Activated T-cell treated with anti-CD3 and anti-CD28 coated beads for 4 hours (primary cell): ENCODE measurements around the gene ZC3HAV1.
"Not testable (repeated sequence)": the region's sequence is repeated elsewhere in the genome, so short reads cannot be mapped to it uniquely, and the experiment has no call there.

Experiments
- DNase-seq: peaks from one replicate; pipeline ENCODE4 v3.0.0-alpha.2; 2020

Gene ZC3HAV1

DNA sequence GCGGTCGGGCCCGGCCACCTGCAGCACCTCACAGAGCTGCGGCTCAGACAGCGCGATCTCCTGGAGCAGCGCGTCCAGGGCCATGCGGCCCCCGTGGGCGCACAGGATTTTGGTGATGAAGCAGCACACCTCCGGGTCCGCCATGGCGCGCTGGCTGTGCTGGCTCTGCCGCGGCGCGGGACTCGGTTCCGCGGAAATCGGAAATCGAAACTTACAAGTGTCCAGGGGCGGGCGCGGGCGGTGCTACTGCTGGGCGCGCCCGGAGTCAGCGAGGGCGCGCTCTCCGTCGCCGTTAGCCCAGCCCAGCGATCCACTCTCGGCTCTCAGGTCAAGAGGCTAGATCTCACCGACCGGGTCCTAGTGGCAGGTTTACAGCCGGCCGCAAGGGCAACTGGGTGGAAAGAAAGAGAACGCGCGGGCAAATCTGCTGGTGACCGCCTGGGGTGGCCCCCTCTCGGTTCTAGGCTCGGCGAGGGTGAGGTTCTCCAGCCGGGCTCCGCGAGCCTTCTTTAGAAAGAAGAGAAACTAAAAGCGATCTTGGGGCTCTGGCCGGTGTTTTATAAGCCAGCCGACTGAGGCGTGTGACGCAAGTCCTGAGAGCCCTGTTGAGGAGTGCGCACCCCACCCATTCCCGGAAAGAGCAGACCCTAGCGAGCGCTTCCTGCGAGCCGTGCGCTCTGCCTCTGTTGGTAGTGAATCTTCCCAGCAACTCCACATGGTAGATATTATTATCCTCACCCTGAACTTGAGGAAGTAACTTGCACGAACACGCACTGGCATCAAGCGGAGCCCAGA, at the start of gene ZC3HAV1:
ZC3HAV1 (minus strand) TSS at position 533 of the 795 bp plus-strand sequence; CDS start at position 144, 389 bp downstream.
- DNase-seq = peak; percentile 79

DNA sequence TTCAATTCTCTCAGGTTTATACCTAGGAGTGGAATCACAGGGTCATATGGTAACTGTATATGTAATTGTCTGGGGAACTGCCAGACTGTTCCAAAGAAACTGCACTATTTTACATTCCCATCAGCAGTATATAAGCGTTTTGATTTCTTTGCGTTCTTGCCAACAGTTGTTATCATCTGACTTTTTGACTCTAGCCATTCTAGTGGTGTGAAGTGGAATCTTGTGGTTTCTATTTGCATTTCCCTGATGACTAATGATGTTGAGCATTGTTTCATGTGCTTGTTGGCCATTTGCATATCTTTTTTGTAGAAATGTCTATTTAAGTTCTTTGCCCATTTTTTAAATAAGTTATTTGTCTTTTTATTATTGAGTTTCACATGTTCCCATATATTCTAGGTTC, 44.3 kb upstream of the ZC3HAV1 start:
- DNase-seq = no peak

DNA sequence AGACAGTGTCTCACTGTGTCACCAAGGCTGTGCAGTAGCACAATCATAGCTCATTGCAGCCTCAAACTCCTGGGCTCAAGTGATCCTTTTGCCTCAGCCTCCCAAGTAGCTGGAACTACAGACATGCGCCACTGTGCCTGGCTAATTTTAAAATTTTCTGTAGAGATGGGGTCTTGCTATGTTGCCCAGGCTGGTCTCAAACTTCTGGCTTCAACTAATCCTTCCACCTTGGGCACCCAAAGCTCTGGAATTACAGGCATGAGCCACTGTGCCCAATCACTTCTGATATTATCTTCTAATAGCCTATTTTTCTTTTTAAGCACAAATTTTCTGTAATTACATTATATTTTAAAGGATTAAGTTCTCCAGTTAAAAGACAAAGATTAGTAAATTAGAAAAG, 42.6 kb upstream of the ZC3HAV1 start:
- DNase-seq = no peak

DNA sequence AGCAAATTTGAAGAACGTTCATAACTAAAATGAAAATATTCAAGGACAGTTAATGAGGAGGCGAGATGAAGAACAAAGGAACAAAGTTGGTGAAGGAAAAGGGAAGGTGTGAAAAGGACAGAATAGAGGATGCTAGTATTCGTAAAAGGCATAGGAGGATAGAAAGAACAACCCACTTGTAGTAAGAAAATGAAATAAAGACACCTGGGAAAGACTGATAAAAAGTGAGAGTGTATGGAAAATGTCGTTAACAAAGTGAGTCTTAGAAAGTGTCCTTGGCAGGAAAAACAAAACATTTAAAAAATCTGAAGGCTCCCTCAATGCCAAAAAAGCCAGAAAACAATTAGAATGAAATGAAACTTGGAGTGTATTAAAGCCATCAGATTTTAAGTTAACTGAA, 29.6 kb upstream of the ZC3HAV1 start:
- no peak for DNase-seq

DNA sequence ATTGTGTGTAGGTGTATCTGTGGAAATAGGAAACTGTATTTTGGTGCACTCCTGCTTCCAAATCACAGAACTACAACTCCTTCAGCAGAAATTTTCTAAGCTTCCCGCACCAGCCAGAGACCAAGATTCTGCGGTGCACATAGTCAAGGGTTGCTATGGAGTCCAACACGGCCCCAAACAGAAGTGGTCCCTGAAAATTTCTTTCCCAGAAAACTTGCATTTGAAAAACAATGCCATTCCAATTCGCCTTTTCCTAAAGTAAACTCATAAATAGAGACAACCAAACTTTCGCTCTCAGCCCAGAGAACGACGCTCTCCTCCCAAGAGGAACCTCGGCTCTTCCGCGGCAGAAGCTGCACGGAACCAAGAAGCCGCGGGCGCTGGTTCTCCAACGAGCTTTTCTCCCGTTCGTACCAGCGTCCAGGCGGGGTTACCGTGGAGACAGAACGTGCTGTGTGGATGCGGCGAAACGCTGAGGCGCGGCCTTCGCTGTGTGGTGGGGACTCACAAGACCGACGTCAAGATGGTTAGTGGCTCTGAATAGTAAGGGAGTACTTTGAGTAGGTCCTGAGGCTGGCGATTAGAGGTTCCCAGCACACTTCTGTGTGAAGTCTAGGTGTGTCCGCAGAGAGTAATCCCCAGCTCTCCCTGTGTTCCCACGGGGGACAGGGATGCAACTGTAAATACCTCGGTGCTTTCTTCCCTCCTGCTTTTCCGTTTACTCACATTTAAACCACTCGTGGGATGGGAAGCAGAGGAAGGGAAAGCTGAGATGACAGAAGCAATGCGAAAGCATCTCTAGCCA, 24.0 kb upstream of the ZC3HAV1 start:
- DNase-seq = peak; percentile 79

DNA sequence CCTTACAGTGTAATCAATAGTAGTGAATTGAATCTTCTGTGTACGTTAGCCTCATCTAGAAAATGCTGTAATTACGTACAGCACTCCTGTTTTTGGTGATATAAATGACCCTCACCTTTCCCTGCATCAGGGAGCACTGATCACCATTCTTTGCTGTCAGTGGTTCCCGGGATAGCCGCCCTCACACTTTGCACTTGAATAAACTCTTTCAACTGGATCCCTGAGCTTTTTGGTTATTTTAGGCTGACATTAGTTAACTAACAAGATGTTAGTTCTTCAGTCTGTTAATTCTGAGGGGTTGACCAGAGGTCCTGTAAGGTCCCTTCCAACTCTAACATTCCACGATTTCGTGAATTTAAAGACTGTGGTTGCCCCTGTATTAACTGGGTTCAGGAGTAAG, 23.4 kb upstream of the ZC3HAV1 start:
- DNase-seq = no peak

DNA sequence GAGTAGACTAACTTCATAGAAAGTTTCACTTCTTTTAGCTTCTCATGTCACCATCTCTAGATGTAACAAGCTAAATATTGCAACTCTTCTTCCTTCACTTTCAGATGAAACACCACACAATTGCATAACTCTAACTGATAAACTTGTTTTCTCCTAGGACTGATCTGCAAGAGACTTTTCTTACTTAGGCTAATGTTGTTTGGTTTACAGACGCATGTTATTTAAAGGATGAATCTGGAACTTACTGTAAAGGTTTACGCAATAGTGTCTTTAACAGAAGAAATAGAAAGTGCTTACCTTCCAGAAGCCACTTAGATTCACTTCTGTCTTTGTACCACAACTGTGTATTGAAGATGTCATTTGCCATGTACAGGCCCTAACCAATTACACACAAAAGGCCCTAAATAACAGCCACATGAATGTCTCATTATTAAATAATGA, 22.1 kb upstream of the ZC3HAV1 start:
- no peak for DNase-seq

DNA sequence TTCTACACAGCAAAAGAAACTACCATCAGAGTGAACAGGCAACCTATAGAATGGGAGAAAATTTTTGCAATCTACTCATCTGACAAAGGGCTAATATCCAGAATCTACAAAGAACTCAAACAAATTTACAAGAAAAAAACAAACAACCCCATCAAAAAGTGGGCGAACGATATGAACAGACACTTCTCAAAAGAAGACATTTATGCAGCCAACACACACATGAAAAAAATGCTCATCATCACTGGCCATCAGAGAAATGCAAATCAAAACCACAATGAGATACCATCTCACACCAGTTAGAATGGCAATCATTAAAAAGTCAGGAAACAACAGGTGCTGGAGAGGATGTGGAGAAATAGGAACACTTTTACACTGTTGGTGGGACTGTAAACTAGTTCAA, 20.3 kb upstream of the ZC3HAV1 start:
- DNase-seq = not testable (repeated sequence)

DNA sequence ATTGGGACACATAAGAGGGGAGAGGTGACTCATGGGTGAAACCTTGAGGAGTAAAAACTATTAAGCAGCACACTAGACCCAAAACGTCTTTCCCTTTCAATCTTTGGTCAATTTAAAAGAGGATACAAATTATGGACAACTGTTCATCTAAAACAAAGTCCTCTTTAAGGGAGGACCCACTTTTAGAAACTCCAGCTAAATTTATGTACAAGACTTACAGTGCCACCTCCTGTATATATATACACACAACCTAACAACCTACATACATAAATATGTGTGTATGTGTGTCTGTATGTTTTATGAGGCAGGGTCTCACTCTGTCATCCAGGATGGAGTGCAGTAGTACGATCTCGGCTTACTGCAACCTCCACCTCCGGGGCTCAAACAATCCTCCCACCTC, 18.1 kb upstream of the ZC3HAV1 start:
- DNase-seq = no peak

DNA sequence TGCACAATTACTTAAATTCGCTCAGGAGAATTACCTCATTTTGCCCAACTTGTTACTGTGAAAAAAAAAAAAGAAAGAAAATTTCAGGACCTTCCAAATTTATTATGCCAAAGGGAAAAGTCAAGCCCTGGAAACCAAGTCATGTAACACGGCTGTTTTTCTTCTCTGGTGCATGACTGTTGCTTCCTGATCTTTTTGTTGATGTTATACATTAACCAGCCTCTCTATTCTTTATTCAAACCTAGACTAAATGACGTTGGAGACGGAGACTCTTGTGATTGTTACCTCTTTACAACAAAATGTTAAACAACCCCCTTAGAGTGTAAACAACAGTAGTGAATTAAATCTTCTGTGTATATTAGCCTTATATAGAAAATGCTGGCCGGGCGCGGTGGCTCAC, 16.1 kb upstream of the ZC3HAV1 start:
- DNase-seq = no peak

DNA sequence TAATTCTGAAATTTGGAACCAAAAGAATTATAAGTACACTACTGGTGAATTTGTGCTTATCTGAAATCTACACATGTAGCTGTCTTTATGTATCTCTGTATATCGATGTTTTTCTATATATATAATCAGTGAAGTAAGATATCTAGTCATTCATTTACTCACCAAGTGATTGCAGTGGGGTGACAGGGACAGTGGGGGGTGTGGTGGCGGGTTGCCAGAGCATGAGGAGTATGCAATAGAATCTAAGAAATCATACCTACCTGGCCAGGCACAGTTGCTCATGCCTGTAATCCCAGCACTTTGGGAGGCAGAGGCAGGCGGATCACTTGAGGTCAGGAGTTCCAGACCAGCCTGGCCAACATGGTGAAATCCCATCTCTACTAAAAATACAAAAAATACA, 15.5 kb upstream of the ZC3HAV1 start:
- not testable (repeated sequence) for DNase-seq

DNA sequence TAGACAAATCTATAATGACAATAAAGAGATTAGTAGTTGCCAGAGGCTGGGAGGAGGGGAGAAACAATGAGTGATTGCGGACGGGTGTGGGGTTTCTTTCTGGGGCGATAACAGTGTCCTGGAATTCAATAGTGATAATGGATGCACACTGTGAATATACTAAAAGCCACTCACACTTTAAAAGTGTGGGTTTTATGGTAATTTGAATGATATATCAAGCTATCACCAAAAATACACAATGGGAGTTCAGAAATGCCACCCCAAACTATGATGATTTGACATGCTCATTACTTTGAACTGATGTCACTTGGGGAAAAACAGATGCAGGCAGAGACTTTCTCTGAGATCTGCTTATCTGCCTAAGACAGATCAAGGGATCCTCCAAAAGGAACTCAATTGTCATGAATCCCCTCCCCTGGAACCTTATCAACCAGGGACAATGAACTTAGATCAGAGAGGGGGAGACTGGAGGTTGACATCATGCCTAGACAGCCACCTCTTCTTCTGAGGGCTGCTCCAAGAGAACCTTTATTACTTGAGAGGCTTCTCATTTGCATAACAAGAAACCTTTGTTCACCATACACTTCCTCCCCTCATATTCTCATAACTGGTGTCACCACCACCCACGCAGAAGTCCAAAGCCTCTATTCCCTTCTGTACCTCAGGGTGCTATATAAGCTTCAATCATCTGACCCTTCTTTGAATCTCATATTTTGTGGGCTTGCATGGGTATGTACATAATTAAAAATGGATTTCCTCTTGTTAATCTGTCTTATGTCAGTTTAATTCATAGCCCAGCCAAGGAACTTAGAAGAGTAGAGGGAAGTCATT, 14.8 kb upstream of the ZC3HAV1 start:
- DNase-seq = no peak

DNA sequence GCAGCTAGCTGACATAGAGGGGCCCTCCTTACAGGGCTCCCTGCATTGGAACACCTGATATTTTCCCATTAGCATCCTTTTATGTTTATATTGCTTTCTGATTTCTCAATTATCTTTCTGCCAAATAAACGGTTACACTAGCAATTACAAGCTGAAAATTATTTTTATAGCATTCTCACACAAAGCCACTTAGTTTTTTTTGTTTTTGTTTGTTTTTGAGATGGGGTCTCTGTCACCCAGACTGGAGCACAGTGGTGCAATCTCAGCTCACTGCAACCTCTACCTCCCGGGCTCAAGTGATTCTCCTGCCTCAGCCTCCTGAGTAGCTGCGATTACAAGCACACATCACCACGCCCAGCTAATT, 9.9 kb upstream of the ZC3HAV1 start:
- no peak for DNase-seq

DNA sequence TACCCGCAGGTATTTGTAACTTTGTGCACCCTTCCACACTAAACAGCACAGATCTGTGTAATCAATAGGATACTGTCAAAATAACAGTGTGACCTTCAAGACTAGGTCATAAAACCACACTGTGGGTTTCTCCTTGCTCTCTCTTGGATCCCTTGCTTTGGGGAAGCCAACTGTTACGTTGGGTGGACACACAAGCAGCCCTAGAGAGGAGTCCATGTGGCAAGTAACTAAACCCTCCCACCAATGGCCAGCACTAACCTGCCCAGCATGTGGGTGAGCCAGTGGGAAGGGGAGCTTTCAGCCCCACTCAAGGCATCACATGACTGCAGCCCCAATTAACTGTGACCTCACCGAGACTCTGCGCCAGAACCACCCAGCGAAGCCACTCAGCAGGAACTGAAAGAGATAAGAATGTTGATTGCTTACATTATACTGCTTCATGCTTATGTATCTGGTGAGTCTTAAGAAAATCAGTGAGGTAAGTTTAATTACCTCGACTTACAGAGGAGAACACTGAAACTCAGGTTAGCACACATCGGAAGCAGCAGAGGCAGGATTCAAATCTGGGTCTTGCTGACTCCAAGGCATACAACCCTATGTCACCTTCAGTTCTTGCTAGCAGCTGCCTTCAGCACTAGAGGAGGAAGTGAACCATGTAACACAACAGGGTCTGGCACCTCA, 9.4 kb upstream of the ZC3HAV1 start:
- no peak for DNase-seq

DNA sequence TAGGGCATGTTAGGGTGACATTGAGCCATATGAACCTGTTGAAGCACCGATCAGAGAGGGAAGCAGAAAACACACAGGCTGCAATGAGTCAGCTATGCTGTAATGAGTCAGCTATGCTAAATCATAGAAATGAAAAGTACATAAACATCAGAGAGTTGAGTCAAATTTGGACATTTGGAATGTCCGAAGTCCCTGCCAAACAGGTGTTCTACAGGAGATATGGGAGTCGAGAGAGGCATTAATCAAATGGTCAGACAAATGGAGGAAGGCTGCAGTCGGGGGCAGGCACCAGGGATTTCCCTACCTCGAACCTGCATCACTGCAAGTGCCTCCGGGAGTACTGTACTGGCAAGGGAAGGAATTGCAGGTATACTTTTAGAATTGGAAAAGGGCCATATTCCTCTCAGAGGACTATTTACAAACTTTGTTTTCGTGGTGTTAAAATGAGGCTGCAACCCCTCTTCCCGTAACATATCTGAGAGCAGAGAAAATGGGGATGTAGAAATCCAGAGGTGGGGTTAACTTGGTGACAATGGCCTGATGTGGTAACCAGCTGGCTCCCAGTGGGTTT, 8.8 kb upstream of the ZC3HAV1 start:
- no peak for DNase-seq

DNA sequence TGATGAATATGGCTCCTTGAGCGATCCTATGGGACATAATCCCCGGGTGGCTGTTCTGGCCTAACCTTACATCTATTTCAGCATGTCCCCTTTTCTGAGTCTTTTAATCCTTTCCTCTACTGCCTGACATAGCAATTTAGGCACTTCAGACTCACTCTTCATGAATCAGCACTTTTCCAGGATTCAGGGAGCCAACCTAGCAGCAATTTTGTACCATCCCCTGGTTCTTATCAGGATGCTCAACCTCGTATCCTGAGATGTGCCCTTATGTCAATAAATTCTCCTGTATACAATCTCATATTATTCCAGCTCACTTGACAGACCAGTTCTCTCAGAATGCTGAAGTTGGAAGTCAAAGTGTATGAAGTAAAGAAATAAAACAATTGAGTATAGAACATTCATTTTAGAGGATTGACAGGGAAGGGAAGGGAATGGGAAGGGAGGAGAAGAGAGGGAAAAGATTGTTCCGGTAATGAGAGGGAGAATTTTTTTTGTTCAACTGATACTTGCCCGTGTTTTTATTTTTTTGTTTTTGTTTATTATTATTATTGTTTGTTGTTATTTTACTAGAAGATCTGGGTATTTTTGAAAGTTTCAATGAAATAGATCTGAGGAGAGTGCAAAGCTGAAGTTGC, 8.2 kb upstream of the ZC3HAV1 start:
- DNase-seq = no peak

DNA sequence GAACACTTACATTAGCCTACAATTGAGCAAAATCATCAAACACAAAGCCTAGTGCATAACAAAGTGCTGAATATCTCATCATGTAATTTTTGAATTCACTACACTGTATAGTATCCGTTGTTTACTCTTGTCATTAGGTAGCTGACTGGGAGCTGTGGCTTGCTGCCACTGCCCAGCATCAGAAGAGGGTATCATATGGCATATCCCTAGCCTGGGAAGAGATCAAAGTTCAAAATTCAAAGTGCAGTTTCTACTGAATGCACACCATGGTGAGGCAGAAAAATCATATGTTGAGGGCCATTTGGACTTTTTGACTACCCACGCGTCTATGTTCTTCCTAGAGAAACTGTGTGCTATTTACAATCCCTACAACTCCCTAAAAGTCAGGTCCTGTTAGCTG, 7.5 kb upstream of the ZC3HAV1 start:
- DNase-seq = no peak

DNA sequence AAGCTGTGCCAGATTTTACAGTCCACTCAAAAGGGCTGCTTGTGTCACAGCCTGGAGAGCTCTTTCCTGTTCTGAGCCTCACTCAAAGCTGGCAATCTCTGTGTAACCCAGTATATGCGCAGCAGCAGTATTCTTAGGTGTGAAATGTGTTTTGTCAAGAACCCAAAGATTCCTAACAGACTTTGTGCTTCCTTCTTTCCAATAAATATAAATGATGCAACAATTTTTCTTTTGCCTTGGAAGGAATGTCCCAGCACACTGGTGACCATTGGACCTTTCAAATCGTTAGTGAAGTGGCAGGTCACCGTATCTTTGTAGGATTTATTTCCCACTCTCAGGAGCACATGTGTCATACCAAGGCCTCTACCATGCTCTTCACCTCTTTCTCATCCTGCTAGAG, 5.6 kb upstream of the ZC3HAV1 start:
- DNase-seq = no peak

DNA sequence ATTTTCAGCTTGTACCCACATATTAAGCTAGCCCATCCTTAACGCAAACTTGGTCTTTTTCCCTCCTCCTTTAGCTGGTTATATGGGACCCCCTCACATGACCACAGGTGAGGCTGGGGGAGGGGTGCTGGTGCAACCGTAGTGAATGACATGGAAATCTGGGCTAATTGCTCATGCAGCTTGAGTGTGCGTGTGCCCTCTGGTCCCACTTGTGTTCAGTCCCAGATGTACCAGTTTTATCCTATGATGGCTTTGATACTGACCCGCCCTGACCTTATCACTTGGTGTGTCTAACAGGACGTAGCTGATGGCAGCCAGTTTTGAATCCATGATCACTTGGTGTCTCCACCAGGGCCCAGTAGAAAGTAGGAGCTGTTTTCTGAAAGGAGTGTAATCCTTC, 5.1 kb upstream of the ZC3HAV1 start:
- no peak for DNase-seq

DNA sequence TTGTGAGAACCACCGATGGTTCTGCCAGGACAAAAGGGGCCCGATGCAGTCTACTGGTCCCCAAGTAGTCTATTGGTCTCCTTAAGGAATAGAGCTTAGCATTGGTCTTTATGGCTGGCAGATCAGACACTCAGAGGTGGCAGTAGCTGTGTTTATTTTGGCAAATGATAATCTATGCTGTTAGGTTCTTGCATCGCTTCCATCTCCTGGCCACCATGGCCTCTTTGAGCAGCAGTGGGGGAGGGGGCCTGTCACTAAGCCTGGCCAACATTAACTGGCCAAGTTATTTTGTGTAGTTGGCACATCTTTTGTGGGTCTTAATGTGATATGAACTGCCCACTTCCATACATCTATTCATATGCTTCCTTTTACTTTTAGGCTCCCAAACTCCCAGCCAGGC, 4.5 kb upstream of the ZC3HAV1 start:
- no peak for DNase-seq

DNA sequence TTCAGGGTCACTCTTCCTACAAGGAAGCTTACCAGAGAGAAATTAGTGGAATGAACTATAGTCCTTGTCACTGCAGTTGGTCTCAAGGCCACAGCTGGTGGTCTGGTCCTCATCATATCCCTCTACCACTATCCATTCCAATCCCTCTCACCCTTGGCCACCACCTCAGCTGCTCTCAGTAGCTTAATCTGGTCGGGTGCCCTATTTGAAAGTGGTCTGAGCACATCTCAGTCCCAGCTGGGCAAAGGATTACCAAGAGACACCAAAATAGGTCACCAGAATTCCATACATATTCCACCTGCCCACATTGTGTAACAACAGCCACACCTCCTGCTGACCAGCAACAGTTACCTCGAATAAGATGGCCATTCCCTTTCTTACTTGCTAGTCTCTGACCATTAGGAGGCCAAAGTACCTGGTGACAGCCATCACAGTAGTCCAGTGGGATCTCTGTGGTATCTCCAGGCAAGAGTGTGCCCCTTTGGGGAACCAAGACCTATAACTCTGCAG, 3.3 kb upstream of the ZC3HAV1 start:
- DNase-seq = no peak

DNA sequence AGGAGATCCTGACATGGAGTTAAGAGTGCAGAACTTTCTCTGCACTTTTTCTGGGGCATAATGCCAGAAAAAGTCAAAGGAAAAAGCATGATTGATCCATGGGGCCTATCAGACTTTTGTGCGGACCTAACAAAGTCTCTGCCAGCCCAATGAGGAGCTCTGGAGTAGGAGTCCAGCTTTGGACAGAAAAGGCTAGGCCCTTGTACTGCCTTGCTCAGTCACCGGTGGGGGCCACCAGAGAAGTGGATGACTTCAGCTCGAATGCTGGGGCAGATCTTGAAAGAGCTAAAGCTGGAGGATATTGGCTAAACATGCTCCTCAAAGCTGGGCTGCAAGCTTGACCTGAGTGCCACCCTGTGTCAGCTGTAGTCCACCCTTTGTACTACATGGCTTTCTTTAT, 2.8 kb upstream of the ZC3HAV1 start:
- no peak for DNase-seq
